ENCODE measurements around the gene HNRNPR. TPM values are rescaled to one million over a fixed set of nuclear protein-coding genes. Genes with fewer than 3 reads are reported as not detected.
A peak's percentile ranks its signal among the peaks of the same experiment; 100 is the strongest.

Gene HNRNPR
- total and polyA plus RNA-seq, 9 of the 15 experiments (the other 6 are each of a cell fraction or from before 2014, with no cell fraction given) = 80.9 to 372 (median 301) TPM

GRCh38 chr1:23369335-23370013 is 25.4 kb upstream of the HNRNPR start, which contains the start of gene ZNF436 (continued):
- TF ChIP-seq E4F1 (CRISPR knock-in tag; IDR thresholded peaks at IDR 0.05; ENCODE audit: borderline replicate concordance) (no peak), ZNF609 (CRISPR knock-in tag; IDR thresholded peaks at IDR 0.05; ENCODE audit: borderline replicate concordance) (0 out of 2 replicates have a peak, but pooled peaks have one; percentile 62), TBP (optimal IDR thresholded peaks at IDR 0.05; ENCODE audit: low read depth, low read length) (peak; percentile 45), TRIM28 (IDR thresholded peaks at IDR 0.05) (no peak), ZNF280B (CRISPR knock-in tag; IDR thresholded peaks at IDR 0.05) (no peak), TAF9B (IDR thresholded peaks at IDR 0.05; ENCODE audit: partially characterized antibody) (no peak), ZNF75A (CRISPR knock-in tag; IDR thresholded peaks at IDR 0.05) (no peak), KDM5B (IDR thresholded peaks at IDR 0.05; ENCODE audit: insufficient replicate concordance, low read depth, low read length) (peak; percentile 43), HINFP (tag; conservative IDR thresholded peaks at IDR 0.05; ENCODE audit: low read depth) (no peak), SLC30A9 (CRISPR knock-in tag; IDR thresholded peaks at IDR 0.05) (no peak), ZNF740 (CRISPR knock-in tag; IDR thresholded peaks at IDR 0.05) (no peak; the same call in 1 of the 2 replicates), ZNF740 (tag; IDR thresholded peaks at IDR 0.05) (peak in 1 of 2 experiments; percentile 36; a peak in 1 of 4 replicates), ATF2 (CRISPR knock-in tag; IDR thresholded peaks at IDR 0.05) (no peak)

All from K562 (cell line).